SK-N-SH (cell line): Measurements from ENCODE around the gene UNC93B1.

ENCODE experiments used
- CHD2 ChIP-seq: fragments of 150-350 bp; IDR thresholded peaks from 2 replicates; pipeline ENCODE4 v1.6.1; 2018; ENCODE audit warnings: low read length; ENCODE audit not compliant: partially characterized antibody
- EP300 ChIP-seq, 2 experiments: IDR thresholded peaks; 2 replicates each; pipeline versions ENCODE4 v1.4.0 to v1.6.1; 2012; ENCODE audit warnings: borderline replicate concordance in 1 of 2, low read depth in 1 of 2, low read length in 1 of 2
- NFIC ChIP-seq: IDR thresholded peaks from 2 replicates; pipeline ENCODE4 v1.4.0; 2012; ENCODE audit warnings: borderline replicate concordance
- RAD21 ChIP-seq: IDR thresholded peaks from 2 replicates; pipeline ENCODE4 v1.6.1; 2012; ENCODE audit warnings: mild to moderate bottlenecking, low read length
- RCOR1 ChIP-seq: fragments of 150-350 bp; IDR thresholded peaks from 2 replicates; pipeline ENCODE4 v1.6.1; 2017; ENCODE audit warnings: antibody characterized with exemption, low read length
- YY1 ChIP-seq: IDR thresholded peaks from 2 replicates; pipeline ENCODE4 v1.4.0; 2012; ENCODE audit warnings: low read depth, mild to moderate bottlenecking
- TF ChIP-seq, protein P1 (sequence below): IDR thresholded peaks from 2 replicates; pipeline ENCODE4 v1.4.0; 2012; ENCODE audit warnings: low read depth
- TF ChIP-seq, protein P2 (sequence below): fragments of 200-600 bp; sonication (generic); IDR thresholded peaks from 2 replicates; pipeline ENCODE4 v1.6.1; 2017; ENCODE audit warnings: antibody characterized with exemption, mild to moderate bottlenecking, moderate library complexity
- TF ChIP-seq, protein P3 (sequence below): IDR thresholded peaks from 2 replicates; pipeline ENCODE4 v1.4.0; 2012; ENCODE audit warnings: low read depth, borderline replicate concordance

DNA sequence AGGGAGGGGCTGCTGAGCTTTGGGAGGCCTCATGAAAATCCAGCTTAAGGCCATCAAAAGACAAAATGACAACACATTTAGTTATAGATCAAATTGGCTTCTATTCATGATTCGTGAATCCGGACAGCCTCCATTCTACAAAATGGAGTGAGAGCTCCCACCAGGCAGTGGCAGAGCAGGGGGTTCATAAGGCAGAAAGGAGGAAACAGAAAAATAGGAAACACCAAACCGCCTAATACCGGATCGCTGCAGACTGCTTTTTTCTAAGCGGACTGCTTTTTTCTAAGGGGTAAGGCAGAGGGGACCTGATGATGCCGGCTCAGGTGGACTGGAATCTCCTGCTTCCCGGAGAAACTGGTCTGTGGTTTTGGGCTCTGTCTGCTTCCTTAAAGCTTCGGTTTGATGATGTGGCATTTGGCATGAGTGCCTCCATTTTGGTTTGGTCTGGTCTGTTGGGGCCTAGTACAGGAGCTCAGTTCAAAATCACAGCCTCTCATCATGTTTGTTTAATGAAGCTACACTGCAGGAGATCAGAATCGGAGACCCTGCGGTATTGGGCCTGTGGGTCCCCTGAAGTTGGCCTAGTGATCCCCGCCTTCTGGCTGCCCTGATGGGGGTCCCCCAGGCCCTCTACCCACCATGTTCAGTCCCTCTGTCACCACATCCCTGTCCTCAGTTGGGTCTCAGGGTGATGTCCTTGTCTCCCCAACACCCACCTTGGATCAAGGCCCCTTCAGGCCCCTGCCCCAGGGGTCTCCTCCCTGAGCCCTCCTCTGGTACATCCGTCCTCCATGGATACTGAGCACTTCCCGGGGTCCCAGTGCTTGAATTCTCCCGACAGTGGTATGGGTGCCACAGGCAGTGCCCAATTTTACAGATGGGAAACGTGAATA is 7.4 kb upstream of the UNC93B1 start:
- TF ChIP-seq, protein P1, sequence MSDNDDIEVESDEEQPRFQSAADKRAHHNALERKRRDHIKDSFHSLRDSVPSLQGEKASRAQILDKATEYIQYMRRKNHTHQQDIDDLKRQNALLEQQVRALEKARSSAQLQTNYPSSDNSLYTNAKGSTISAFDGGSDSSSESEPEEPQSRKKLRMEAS: no peak
- TF ChIP-seq RAD21: no peak
- no peak for TF ChIP-seq EP300 (IDR thresholded peaks at IDR 0.05; ENCODE audit: borderline replicate concordance in 1 of 2, low read depth in 1 of 2, low read length in 1 of 2)
- TF ChIP-seq, protein P2, sequence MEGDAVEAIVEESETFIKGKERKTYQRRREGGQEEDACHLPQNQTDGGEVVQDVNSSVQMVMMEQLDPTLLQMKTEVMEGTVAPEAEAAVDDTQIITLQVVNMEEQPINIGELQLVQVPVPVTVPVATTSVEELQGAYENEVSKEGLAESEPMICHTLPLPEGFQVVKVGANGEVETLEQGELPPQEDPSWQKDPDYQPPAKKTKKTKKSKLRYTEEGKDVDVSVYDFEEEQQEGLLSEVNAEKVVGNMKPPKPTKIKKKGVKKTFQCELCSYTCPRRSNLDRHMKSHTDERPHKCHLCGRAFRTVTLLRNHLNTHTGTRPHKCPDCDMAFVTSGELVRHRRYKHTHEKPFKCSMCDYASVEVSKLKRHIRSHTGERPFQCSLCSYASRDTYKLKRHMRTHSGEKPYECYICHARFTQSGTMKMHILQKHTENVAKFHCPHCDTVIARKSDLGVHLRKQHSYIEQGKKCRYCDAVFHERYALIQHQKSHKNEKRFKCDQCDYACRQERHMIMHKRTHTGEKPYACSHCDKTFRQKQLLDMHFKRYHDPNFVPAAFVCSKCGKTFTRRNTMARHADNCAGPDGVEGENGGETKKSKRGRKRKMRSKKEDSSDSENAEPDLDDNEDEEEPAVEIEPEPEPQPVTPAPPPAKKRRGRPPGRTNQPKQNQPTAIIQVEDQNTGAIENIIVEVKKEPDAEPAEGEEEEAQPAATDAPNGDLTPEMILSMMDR: no peak
- no peak for TF ChIP-seq CHD2
- no peak for TF ChIP-seq RCOR1
- TF ChIP-seq, protein P3, sequence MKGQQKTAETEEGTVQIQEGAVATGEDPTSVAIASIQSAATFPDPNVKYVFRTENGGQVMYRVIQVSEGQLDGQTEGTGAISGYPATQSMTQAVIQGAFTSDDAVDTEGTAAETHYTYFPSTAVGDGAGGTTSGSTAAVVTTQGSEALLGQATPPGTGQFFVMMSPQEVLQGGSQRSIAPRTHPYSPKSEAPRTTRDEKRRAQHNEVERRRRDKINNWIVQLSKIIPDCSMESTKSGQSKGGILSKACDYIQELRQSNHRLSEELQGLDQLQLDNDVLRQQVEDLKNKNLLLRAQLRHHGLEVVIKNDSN: no peak
- TF ChIP-seq NFIC: no peak
- TF ChIP-seq YY1: no peak; the same call in 1 of the 2 replicates
